Head of caudate nucleus (tissue), 42 donors: ENCODE measurements around the gene VIT.
"Not testable (repeated sequence)": the region's sequence is repeated elsewhere in the genome, so short reads cannot be mapped to it uniquely, and the experiment has no call there.

Source experiments
- DNase-seq, 42 donors: peaks; one replicate each; pipeline versions ENCODE4 v3.0.0 to v3.0.0-alpha.2; 2020 to 2021; ENCODE audit warnings: mixed read lengths in 7 of 42
- intact Hi-C: fragments of 100-400 bp; cut with DNase I; formaldehyde crosslinking; loops from one replicate; pipeline ENCODE4 v1.15.0; 2022

The VIT gene

GRCh38 chr2:36820942-36821605 is 124.6 kb downstream of the VIT start:
- intact Hi-C loops = no loop called here
- peak in 3 of 42 donors; percentile 1 to 32 (median 7) for DNase-seq

- intact Hi-C loops = no loop called here
- peak in 3 of 42 donors; percentile 1 to 18 (median 10) for DNase-seq
Observed at GRCh38 chr2:36823862-36824261, 127.4 kb downstream of the VIT start.

GRCh38 chr2:36824273-36824672 is 127.8 kb downstream of the VIT start:
- peak in 2 of 42 donors; percentile 16 to 18 for DNase-seq
- intact Hi-C loops = no loop called here

DNA sequence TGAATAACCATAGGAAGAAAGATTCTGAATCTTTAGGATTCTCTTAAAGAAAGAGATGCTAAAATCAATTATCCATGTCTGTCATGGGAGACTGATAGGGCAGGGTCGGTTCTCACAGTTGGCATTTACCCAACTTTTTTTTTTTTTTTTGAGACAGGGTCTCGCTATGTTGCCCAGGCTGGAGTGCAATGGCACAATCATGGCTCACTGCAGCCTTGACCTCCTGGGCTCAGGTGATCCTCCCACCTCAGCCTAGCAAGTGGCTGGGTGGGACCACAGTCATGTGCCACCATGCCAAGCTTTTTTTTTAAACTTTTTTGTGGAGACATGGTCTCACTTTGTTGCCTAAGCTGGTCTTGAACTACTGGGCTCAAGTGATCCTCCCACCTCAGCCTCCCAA is 128.2 kb downstream of the VIT start:
- DNase-seq = peak in 3 of 42 donors; percentile 2 to 7 (median 3)

DNA sequence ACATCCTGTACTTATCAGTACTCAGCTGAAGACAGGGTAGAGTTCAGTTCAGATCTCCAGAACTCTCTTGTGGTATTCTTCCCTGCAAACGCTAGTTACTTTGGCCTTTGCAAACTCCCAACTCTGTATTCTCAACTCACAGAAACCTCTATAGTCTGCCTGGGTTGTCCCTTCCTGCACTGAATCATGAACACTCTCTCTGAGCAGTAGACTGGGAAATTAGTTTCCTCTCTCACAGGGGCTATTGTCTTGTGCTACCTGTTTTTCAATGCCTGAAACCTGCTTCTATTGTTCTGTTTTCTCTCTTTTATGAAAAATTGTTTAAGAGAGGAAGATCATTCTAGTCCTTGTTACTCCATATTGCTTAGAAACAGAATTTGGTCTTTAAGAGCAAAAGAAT is 134.7 kb downstream of the VIT start:
- no peak for DNase-seq
- intact Hi-C loops = no loop called here

More for the DNA sequence above, 128.2 kb downstream of the VIT start:
- intact Hi-C loops = not testable (repeated sequence)

DNA sequence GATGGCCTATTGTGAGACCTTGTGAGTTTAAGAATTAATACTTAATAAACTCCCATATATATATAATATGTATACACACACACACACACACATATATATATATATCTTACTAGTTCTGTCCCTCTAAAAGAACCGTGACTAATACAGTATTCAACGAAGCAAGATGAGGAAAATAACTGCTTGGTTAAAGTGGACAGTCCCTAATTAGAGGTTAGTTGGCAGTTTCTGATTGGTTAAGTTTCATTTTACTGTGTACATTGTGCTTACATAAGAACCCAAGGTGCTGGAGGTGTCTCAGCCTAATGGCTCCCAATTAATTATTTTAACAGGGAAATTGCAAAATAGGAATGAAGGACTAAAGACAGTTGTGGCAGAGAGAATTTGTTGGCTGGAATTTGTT is 137.7 kb downstream of the VIT start:
- no peak for DNase-seq
- intact Hi-C loops = no loop called here

DNA sequence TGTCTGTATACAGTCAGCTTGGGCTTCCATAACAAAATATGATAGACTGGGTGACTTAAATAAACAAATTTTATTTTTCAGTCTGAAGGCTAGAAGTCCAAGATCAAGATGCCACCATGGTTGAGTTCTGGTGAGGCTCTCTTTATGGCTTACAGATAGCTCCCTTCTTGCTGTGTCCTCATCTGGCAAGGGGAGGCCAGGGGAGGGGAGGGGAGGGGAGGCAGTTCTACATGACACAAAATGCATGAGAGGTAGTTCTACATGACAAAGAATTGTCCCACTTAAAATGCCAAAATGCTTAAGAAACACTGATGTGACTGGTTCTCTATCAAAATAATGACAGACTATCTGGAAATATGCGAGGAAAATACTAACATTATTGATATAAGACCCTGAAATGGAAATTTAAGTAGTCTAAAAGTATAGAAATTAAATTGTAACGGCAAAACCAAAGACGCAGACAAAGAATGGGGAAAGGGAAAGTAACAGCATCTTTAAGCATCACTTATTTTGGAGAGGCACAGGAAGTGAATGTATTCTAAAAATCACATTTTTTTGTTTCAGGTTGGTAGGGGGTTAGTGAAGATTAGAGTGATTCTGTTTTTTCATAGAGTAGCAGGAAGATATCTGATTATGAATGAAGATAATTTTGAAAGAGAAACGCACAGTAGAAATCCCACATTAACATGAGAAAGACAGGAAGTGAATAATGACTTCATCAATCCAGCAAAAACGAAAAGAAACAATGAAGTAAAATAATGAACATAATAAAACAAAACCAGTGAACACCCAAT is 138.4 kb downstream of the VIT start:
- no peak for DNase-seq

GRCh38 chr2:36839976-36840617 is 143.6 kb downstream of the VIT start:
- intact Hi-C loops = no loop called here

More for the DNA sequence above, 138.4 kb downstream of the VIT start:
- intact Hi-C loops = no loop called here

DNA sequence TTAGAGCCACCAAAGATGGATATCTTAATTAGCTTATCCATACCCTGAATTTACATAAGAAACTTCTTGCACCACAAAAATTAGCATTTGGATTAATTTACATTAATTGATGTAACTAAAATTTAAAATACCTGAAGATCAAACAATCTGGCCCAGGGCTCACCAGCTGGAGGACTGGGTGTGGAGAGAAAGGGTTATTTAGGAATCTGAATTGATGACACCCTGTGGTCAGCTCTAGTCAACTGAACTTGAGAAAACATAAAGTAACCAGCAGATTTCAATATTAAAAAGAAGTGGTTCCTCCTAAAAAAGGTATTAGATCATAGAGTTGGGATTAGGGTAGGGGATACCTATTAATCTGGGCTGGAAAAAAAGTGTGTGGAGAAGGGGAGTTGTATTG is 147.3 kb downstream of the VIT start:
- DNase-seq = no peak
- intact Hi-C loops = no loop called here

More at GRCh38 chr2:36839976-36840617, 143.6 kb downstream of the VIT start:
- DNase-seq = no peak

DNA sequence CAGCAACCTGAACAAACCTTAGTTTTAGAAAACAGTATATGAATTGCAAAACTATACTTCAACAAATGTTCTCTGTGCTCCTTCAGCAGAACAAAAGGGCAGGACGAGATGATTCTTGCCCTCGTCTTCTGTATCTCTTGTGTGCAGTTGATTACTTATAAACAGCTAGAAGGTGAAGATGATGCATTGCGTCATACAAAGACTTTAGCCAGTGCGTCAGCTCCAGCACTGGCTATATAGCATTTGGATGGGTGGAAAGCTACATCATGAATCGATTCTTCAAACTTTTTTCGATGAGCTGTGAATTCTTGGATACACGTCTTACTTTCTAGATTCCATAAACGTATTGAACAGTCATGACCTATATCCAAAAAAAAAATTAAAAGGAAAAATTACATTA is 152.8 kb downstream of the VIT start:
- intact Hi-C loops = no loop called here

DNA sequence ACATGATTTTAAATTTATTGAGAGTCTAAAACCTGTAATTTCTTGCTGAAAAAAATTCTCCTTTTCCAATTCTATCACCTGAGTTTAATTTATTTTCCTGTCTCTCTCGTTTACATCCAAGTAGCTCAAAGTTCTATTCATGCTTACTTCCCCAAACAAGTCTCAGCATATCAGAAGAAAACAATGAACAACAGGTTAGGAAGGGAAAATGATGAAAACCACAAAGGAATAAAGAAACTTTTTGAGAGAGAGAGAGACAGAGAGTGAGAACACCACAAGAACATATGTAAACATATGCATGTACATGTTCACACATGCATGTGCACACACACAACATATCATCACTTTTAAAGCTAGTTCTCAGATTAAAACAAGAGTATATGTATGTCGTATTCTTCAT is 157.7 kb downstream of the VIT start:
- DNase-seq = no peak
- intact Hi-C loops = no loop called here

More for the DNA sequence above, 152.8 kb downstream of the VIT start:
- no peak for DNase-seq

DNA sequence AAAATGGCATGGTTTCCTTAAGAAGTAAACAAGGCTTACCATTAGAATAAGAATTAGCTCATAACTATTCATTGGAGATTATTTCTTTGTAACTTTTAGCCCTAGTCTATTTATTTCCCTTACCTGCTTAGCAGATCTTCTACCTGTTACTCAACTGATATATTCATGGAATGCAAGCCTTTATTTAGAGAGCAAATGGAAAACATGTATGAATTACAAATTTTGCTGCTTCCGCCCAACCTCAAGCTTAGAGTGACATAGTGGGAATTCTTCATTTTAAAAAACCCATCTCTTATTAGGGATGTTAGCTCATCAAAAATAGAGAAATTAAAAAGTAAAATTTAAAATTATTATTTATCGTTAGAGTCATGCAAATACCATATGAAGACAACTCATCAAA is 158.9 kb downstream of the VIT start:
- no peak for DNase-seq
- intact Hi-C loops = no loop called here

- DNase-seq = peak in 9 of 42 donors; percentile 4 to 52 (median 19)
- intact Hi-C loops = no loop called here
Observed at GRCh38 chr2:36857713-36858112, 161.2 kb downstream of the VIT start.

DNA sequence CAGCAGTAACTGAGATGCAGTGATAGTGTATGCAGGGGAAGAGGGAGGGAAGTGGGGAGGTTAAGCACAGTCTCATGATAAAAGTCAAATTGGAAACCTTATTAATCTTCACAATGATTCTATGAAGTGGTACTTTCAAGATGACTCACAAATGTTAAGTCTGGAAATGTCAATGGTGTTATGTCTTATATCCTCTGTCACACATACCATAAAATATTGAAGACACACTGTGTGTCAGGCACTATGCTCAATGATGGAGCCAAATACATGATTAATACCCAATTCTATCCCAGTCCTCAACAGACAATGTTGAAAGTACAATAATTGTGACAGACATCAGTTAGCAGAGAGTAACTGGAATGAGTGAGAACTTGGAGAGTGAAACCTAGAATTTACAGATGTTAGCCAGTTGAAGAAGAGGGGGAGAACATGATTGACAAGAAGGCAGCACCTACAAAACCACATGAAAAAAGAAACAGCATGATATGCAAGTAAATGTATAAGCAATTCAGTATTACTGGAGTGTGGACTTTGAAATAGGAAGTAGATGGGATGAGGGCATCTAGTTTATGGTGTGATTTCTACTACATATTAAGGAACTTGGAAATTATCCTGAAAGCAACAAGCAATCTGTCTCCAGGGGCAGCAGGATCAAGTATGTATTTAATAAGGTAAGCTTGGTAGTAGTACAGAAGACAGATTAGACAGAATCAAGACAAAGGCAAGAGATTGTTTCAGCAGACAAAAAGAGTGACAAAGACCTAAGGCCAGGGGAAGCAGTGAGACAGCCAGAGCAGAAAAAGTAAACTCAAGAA is 162.3 kb downstream of the VIT start:
- DNase-seq = no peak
- intact Hi-C loops = no loop called here

DNA sequence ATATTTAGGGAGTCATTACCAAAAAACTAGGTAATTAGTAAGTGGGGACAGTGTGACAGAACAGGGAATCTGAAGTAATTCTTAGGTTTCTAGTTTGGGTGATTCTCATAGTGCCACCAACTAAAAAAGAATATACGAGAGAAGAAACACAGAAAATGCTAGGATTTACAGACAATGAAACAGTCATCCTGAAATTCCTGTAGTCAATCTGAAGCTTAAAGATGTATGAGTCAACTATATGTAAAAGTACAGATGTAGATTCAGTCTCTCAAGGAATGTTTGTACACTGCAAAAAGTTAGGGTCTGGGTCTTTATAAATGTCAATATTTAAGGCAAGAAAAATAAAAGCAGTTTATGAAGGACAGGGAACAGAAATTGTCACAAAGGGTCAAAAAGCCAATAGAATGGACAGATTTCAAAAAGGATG is 162.9 kb downstream of the VIT start:
- no peak for DNase-seq
- intact Hi-C loops = no loop called here

GRCh38 chr2:36861896-36862295 is 165.4 kb downstream of the VIT start:
- DNase-seq = no peak
- intact Hi-C loops = no loop called here
